T-cell (primary cell): ENCODE measurements around the gene CLTC. TPM values are rescaled to one million over a fixed set of nuclear protein-coding genes. Genes with fewer than 3 reads are reported as not detected.
A peak's percentile ranks its signal among the peaks of the same experiment; 100 is the strongest.

Source experiments
- ATAC-seq, 4 experiments: fragments of 200-7000 bp in 3 of 4; fragments of 150-1000 bp in 1 of 4; cut with Tn5 transposase; replicated peaks in 1 of 4; 1 replicate in 3 of 4; 2 replicates in 1 of 4; pipeline ENCODE4 v1.10.0; 2021; ENCODE audit warnings: moderate library complexity in 3 of 4, mild to moderate bottlenecking in 2 of 4, moderate number of reproducible peaks in 1 of 4
- CTCF ChIA-PET, 2 donors: fragments of 300-600 bp; sonication (Branson Sonifier 250); formaldehyde crosslinking; loops; one replicate each; lab custom pipeline; 2022; ENCODE audit warnings: antibody characterized with exemption in 2 of 2; lab: Charles Lee
- POLR2A ChIA-PET, 2 donors: fragments of 300-600 bp; sonication (Branson Sonifier 250); formaldehyde crosslinking; loops; one replicate each; lab custom pipeline; 2022; ENCODE audit warnings: antibody characterized with exemption in 2 of 2; lab: Charles Lee
- DNase-seq, 35 experiments: peaks; one replicate each; pipeline versions ENCODE4 v3.0.0 to v3.0.0-alpha.2; 2013 to 2023
- H3K27ac ChIP-seq: one replicate; pipeline ENCODE4 v1.5.1; 2013; ENCODE audit warnings: low read length
- H3K27me3 ChIP-seq, 2 experiments: replicated peaks in 1 of 2; 1 replicate in 1 of 2; 2 replicates in 1 of 2; pipeline versions ENCODE4 v1.6.1 to v1.7.0; 2013; ENCODE audit warnings: low read length in 1 of 2, mixed read lengths in 1 of 2; ENCODE audit not compliant: control insufficient read depth in 2 of 2, insufficient read depth in 2 of 2; ENCODE audit errors: extremely low read depth in 1 of 2
- H3K36me3 ChIP-seq, 2 donors: 1 replicate in 1 of 2; 2 replicates in 1 of 2; pipeline versions ENCODE4 v1.6.1 to v1.7.0; 2013; ENCODE audit warnings: low read length in 1 of 2; ENCODE audit not compliant: control insufficient read depth in 2 of 2, insufficient read depth in 1 of 2; ENCODE audit errors: extremely low read depth in 1 of 2
- H3K4me1 ChIP-seq, 2 experiments: 1 replicate in 1 of 2; 2 replicates in 1 of 2; pipeline versions ENCODE4 v1.6.1 to v1.7.0; 2013; ENCODE audit warnings: low read length in 2 of 2, mixed read lengths in 1 of 2; ENCODE audit not compliant: insufficient read depth in 2 of 2, control insufficient read depth in 1 of 2; ENCODE audit errors: extremely low read depth in 1 of 2
- H3K4me3 ChIP-seq, 2 donors: 1 replicate in 1 of 2; 2 replicates in 1 of 2; pipeline versions ENCODE4 v1.5.1 to v1.7.0; 2013; ENCODE audit warnings: mild to moderate bottlenecking in 2 of 2, low read length in 1 of 2, moderate library complexity in 1 of 2; ENCODE audit not compliant: control insufficient read depth in 1 of 2; ENCODE audit errors: extremely low read depth in 1 of 2
- H3K9me3 ChIP-seq: 2 replicates; pipeline ENCODE4 v1.7.0; 2013
- H3K27ac Mint-ChIP-seq, 2 donors: one replicate each; pipeline ENCODE4 v1.8.0; 2020 to 2021; ENCODE audit warnings: mild to moderate bottlenecking in 2 of 2, mixed read lengths in 2 of 2
- H3K27me3 Mint-ChIP-seq, 2 donors: one replicate each; pipeline ENCODE4 v1.8.0; 2021 to 2022; ENCODE audit warnings: mixed read lengths in 2 of 2
- H3K36me3 Mint-ChIP-seq: one replicate; pipeline ENCODE4 v1.8.0; 2021; ENCODE audit warnings: mixed read lengths
- H3K4me1 Mint-ChIP-seq, 3 donors: one replicate each; pipeline ENCODE4 v1.8.0; 2020 to 2022; ENCODE audit warnings: mixed read lengths in 3 of 3, mild to moderate bottlenecking in 1 of 3
- H3K4me3 Mint-ChIP-seq, 3 donors: one replicate each; pipeline ENCODE4 v1.8.0; 2020 to 2022; ENCODE audit warnings: mild to moderate bottlenecking in 3 of 3, mixed read lengths in 3 of 3, moderate library complexity in 3 of 3
- H3K9me3 Mint-ChIP-seq, 3 donors: one replicate each; pipeline ENCODE4 v1.8.0; 2020 to 2022; ENCODE audit warnings: mixed read lengths in 3 of 3
- WGBS: methylation state at CpG from one replicate; pipeline ENCODE4 v1.1.5; 2013; ENCODE audit warnings: missing lambda C conversion rate; ENCODE audit not compliant: insufficient coverage; 5-methylcytosine and 5-hydroxymethylcytosine counted together
- total RNA-seq, 35 experiments: library from RNA in 6 of 35; stranded (reverse) in 6 of 35; fragments of 120-200 nt in 1 of 35; gene quantifications; one replicate each; pipeline versions ENCODE4 v1.2.1 to v1.2.4 and lab custom pipeline; 2013 to 2026

Gene CLTC
- total RNA-seq, 5 donors from 2014 or later (not counting 1 experiment from before 2014, with no cell fraction given) = 70.3 to 98.7 (median 85.3) TPM

GRCh38 chr17:59637611-59638310, 18.1 kb downstream of the CLTC start:
- POLR2A ChIA-PET = interaction anchor here (0.6 kb wide), 3 partner anchors 16 to 247 kb away, joined by 3 to 5 read pairs (median 4); no protein-coding TSS in a partner anchor
- Histone ChIP-seq H3K9me3 (no peaks in the 10 kb centered on the region), H3K27ac (no peak overlapping the region), H3K27me3 (no peaks in the 10 kb centered on the region), H3K4me1 (peaks cover 29 to 30% of the 10 kb centered on the region in 2 experiments), H3K36me3 (no peaks in the 10 kb centered on the region), H3K4me3 (no peak overlapping the region)
- Mint-ChIP-seq H3K4me3 (no peak overlapping the region), H3K27ac (peak overlapping the region in 1 of 2 donors; percentile 16), H3K27me3 (no peaks in the 10 kb centered on the region), H3K4me1 (peaks cover 58 to 78% (median 77%) of the 10 kb centered on the region in 3 donors), H3K36me3 (no peaks in the 10 kb centered on the region), H3K9me3 (no peaks in the 10 kb centered on the region)
- no peak for DNase-seq
- WGBS = no CpG with 5 or more reads among the region's 1 CpG
- no peak for ATAC-seq
- CTCF ChIA-PET = interaction anchor here in 1 of 2 donors (0.6 kb wide), 2 partner anchors 14 to 479 kb away, joined by 3 read pairs; no protein-coding TSS in a partner anchor

- Histone ChIP-seq H3K36me3 (no peaks in the 10 kb centered on the region), H3K4me1 (peaks cover 28 to 35% of the 10 kb centered on the region in 2 experiments), H3K4me3 (no peak overlapping the region), H3K27ac (no peak overlapping the region), H3K9me3 (no peaks in the 10 kb centered on the region), H3K27me3 (no peaks in the 10 kb centered on the region)
- ChIA-PET CTCF (interaction anchor here in 1 of 2 donors (0.5 kb wide), 1 partner anchor 14 kb away, joined by 3 read pairs; no protein-coding TSS in a partner anchor), POLR2A (no interaction called here)
- no peak for DNase-seq
- no peak for ATAC-seq
- H3K4me3 Mint-ChIP-seq = no peak overlapping the region
- no peaks in the 10 kb centered on the region for H3K9me3 Mint-ChIP-seq
- peaks cover 58 to 77% (median 74%) of the 10 kb centered on the region in 3 donors for H3K4me1 Mint-ChIP-seq
- H3K36me3 Mint-ChIP-seq = no peaks in the 10 kb centered on the region
- no peaks in the 10 kb centered on the region for H3K27me3 Mint-ChIP-seq
- H3K27ac Mint-ChIP-seq = no peak overlapping the region
- WGBS = 98% methylated on average over 6 of the region's 10 CpGs
Measured at GRCh38 chr17:59638553-59638952, 18.9 kb downstream of the CLTC start.

- ATAC-seq = peak; percentile 69 to 94 (median 90)
- CTCF ChIA-PET = interaction anchor here in 1 of 2 donors (0.8 to 1.0 kb wide), 2 partner anchors 34 to 55 kb away, joined by 3 read pairs; no protein-coding TSS in a partner anchor
- H3K27me3 ChIP-seq = no peaks in the 10 kb centered on the region
- Mint-ChIP-seq H3K27ac (peak overlapping the region; percentile 30 to 71), H3K27me3 (no peaks in the 10 kb centered on the region), H3K4me3 (peak overlapping the region; percentile 35 to 68 (median 58)), H3K36me3 (peaks cover 7% of the 10 kb centered on the region), H3K9me3 (no peaks in the 10 kb centered on the region), H3K4me1 (peaks cover 51 to 68% (median 57%) of the 10 kb centered on the region in 3 donors)
- H3K4me3 ChIP-seq = no peak overlapping the region
- H3K9me3 ChIP-seq = no peaks in the 10 kb centered on the region
- H3K36me3 ChIP-seq = peaks cover 0 to 20% of the 10 kb centered on the region in 2 donors
- POLR2A ChIA-PET = interaction anchor here (0.6 to 0.7 kb wide), 2 partner anchors 21 to 250 kb away, joined by 3 to 4 read pairs; no protein-coding TSS in a partner anchor
- H3K4me1 ChIP-seq = peaks cover 23 to 31% of the 10 kb centered on the region in 2 experiments
- H3K27ac ChIP-seq = no peak overlapping the region
- no CpG with 5 or more reads among the region's 2 CpGs for WGBS
- peak in 1 of 35 experiments; percentile 51 for DNase-seq
Measured at GRCh38 chr17:59641799-59642484, 22.2 kb downstream of the CLTC start.

GRCh38 chr17:59642565-59642964, 22.9 kb downstream of the CLTC start:
- H3K4me3 Mint-ChIP-seq = peak overlapping the region in 1 of 3 donors; percentile 68

GRCh38 chr17:59643159-59644140, 23.8 kb downstream of the CLTC start:
- Histone ChIP-seq H3K4me3 (no peak overlapping the region), H3K27me3 (no peaks in the 10 kb centered on the region), H3K9me3 (no peaks in the 10 kb centered on the region), H3K4me1 (peaks cover 20 to 31% of the 10 kb centered on the region in 2 experiments), H3K36me3 (peaks cover 0 to 31% of the 10 kb centered on the region in 2 donors), H3K27ac (no peak overlapping the region)
- 93% methylated on average over 2 of the region's 5 CpGs for WGBS
- Mint-ChIP-seq H3K27me3 (no peaks in the 10 kb centered on the region), H3K9me3 (no peaks in the 10 kb centered on the region), H3K4me3 (no peak overlapping the region), H3K27ac (peak overlapping the region; percentile 34 to 50), H3K36me3 (peaks cover 19% of the 10 kb centered on the region), H3K4me1 (peaks cover 57 to 66% (median 59%) of the 10 kb centered on the region in 3 donors)
- ATAC-seq = no peak
- DNase-seq = no peak
- ChIA-PET CTCF (interaction anchor here in 1 of 2 donors (0.5 to 0.9 kb wide), 2 partner anchors 24 to 109 kb away, joined by 3 to 4 read pairs; partner anchors contain the start of gene CLTC), POLR2A (no interaction called here)

More at GRCh38 chr17:59642565-59642964, 22.9 kb downstream of the CLTC start:
- POLR2A ChIA-PET = interaction anchor here (0.6 to 0.7 kb wide), 2 partner anchors 22 to 250 kb away, joined by 3 to 4 read pairs; no protein-coding TSS in a partner anchor
- Mint-ChIP-seq H3K27ac (peak overlapping the region in 1 of 2 donors; percentile 71), H3K4me1 (peaks cover 57 to 68% (median 59%) of the 10 kb centered on the region in 3 donors), H3K36me3 (peaks cover 10% of the 10 kb centered on the region), H3K27me3 (no peaks in the 10 kb centered on the region), H3K9me3 (no peaks in the 10 kb centered on the region)
- WGBS = no CpG with 5 or more reads among the region's 1 CpG
- no peaks in the 10 kb centered on the region for H3K9me3 ChIP-seq
- no peak overlapping the region for H3K4me3 ChIP-seq
- H3K27ac ChIP-seq = no peak overlapping the region
- DNase-seq = no peak
- H3K4me1 ChIP-seq = peaks cover 23 to 31% of the 10 kb centered on the region in 2 experiments
- peaks cover 0 to 25% of the 10 kb centered on the region in 2 donors for H3K36me3 ChIP-seq
- CTCF ChIA-PET = interaction anchor here in 1 of 2 donors (1.0 kb wide), 1 partner anchor 33 kb away, joined by 3 read pairs; no protein-coding TSS in a partner anchor
- no peaks in the 10 kb centered on the region for H3K27me3 ChIP-seq
- no peak for ATAC-seq
